GM12878 (cell line): ENCODE results near the gene TSPAN16.

Experiments
- CHD4 ChIP-seq: fragments of 200-600 bp; sonication (generic); IDR thresholded peaks from 2 replicates; pipeline ENCODE4 v1.6.1; 2016; ENCODE audit warnings: mild to moderate bottlenecking
- EED ChIP-seq: sonication (generic); IDR thresholded peaks from 2 replicates; pipeline ENCODE4 v1.6.1; 2016; ENCODE audit warnings: antibody characterized with exemption, low read depth
- ESRRA ChIP-seq: IDR thresholded peaks from 2 replicates; pipeline ENCODE4 v1.6.1; 2012; ENCODE audit warnings: mild to moderate bottlenecking, low read length, improper control_type of control experiment
- EZH2 ChIP-seq: IDR thresholded peaks from 2 replicates; pipeline ENCODE4 v1.6.1; 2012; ENCODE audit warnings: low read depth, mild to moderate bottlenecking, control low read depth, inconsistent platforms, low read length, borderline replicate concordance; ENCODE audit not compliant: control insufficient read depth
- FOXM1 ChIP-seq: IDR thresholded peaks from 2 replicates; pipeline ENCODE4 v1.6.1; 2012; ENCODE audit warnings: low read depth, mild to moderate bottlenecking, inconsistent platforms, low read length, moderate library complexity
- POLR2A ChIP-seq: IDR thresholded peaks from 2 replicates; pipeline ENCODE4 v1.6.1; 2011; ENCODE audit warnings: low read depth, mild to moderate bottlenecking, low read length
- POLR2AphosphoS5 ChIP-seq: IDR thresholded peaks from 2 replicates; pipeline ENCODE4 v1.6.1; 2011; ENCODE audit warnings: mild to moderate bottlenecking, low read length, inconsistent platforms
- SMC3 ChIP-seq: IDR thresholded peaks from 2 replicates; pipeline ENCODE4 v1.6.1; 2011; ENCODE audit warnings: low read length, improper control_type of control experiment, borderline replicate concordance
- TF ChIP-seq, protein P1 (sequence below), 3 experiments: IDR thresholded peaks in 2 of 3; conservative IDR thresholded peaks in 1 of 3; 2 replicates each; pipeline ENCODE4 v1.5.1; 2011; ENCODE audit warnings: low read depth in 3 of 3, low read length in 3 of 3, mild to moderate bottlenecking in 3 of 3, control low read depth in 2 of 3, moderate library complexity in 2 of 3, inconsistent platforms in 1 of 3, mixed read lengths in 1 of 3; ENCODE audit not compliant: control insufficient read depth in 2 of 3, insufficient read depth in 1 of 3; ENCODE audit errors: extremely low read depth in 1 of 3
- TF ChIP-seq, protein P2 (sequence below): IDR thresholded peaks from 2 replicates; pipeline ENCODE4 v1.6.1; 2011; ENCODE audit warnings: low read depth, mild to moderate bottlenecking, low read length, moderate library complexity, borderline replicate concordance; ENCODE audit errors: extremely low read depth
- TF ChIP-seq, protein P3 (sequence below): fragments of 450-650 bp; IDR thresholded peaks from 2 replicates; pipeline ENCODE4 v1.6.1; 2018; ENCODE audit warnings: mild to moderate bottlenecking, low read depth, moderate library complexity; ENCODE audit not compliant: partially characterized antibody

DNA sequence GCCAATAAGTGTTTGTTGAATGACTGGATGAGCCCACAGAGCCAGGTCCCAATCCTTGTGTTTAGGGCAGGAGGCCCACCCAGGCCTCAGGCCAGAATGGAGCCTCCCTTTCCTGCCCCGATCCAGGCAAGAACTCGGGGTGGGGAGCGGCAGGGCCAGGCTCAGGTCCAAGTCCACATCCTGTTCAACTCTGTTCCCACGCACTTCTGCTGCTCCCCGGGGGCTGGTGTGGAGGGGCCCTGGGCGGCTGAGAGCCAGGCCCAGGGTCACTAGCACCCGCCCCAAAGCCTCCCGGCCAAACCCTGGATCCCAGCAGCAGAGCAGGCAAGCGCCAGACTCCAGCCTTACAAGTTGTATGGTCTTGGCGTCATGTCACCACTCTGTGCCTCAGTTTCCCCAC is 48.6 kb upstream of the TSPAN16 start:
- TF ChIP-seq, protein P1, sequence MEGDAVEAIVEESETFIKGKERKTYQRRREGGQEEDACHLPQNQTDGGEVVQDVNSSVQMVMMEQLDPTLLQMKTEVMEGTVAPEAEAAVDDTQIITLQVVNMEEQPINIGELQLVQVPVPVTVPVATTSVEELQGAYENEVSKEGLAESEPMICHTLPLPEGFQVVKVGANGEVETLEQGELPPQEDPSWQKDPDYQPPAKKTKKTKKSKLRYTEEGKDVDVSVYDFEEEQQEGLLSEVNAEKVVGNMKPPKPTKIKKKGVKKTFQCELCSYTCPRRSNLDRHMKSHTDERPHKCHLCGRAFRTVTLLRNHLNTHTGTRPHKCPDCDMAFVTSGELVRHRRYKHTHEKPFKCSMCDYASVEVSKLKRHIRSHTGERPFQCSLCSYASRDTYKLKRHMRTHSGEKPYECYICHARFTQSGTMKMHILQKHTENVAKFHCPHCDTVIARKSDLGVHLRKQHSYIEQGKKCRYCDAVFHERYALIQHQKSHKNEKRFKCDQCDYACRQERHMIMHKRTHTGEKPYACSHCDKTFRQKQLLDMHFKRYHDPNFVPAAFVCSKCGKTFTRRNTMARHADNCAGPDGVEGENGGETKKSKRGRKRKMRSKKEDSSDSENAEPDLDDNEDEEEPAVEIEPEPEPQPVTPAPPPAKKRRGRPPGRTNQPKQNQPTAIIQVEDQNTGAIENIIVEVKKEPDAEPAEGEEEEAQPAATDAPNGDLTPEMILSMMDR (IDR thresholded peaks at IDR 0.05 in 2 of 3, conservative IDR thresholded peaks at IDR 0.05 in 1 of 3; ENCODE audit: control insufficient read depth in 2 of 3, extremely low read depth in 1 of 3, insufficient read depth in 1 of 3, low read depth in 3 of 3, low read length in 3 of 3), result no peak
- TF ChIP-seq, protein P2, sequence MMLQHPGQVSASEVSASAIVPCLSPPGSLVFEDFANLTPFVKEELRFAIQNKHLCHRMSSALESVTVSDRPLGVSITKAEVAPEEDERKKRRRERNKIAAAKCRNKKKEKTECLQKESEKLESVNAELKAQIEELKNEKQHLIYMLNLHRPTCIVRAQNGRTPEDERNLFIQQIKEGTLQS, result no peak
- TF ChIP-seq EZH2 (no peak), FOXM1 (no peak), POLR2AphosphoS5 (no peak), EED (no peak), POLR2A (no peak), ESRRA (no peak), SMC3 (no peak), CHD4 (no peak)
- TF ChIP-seq, protein P3, sequence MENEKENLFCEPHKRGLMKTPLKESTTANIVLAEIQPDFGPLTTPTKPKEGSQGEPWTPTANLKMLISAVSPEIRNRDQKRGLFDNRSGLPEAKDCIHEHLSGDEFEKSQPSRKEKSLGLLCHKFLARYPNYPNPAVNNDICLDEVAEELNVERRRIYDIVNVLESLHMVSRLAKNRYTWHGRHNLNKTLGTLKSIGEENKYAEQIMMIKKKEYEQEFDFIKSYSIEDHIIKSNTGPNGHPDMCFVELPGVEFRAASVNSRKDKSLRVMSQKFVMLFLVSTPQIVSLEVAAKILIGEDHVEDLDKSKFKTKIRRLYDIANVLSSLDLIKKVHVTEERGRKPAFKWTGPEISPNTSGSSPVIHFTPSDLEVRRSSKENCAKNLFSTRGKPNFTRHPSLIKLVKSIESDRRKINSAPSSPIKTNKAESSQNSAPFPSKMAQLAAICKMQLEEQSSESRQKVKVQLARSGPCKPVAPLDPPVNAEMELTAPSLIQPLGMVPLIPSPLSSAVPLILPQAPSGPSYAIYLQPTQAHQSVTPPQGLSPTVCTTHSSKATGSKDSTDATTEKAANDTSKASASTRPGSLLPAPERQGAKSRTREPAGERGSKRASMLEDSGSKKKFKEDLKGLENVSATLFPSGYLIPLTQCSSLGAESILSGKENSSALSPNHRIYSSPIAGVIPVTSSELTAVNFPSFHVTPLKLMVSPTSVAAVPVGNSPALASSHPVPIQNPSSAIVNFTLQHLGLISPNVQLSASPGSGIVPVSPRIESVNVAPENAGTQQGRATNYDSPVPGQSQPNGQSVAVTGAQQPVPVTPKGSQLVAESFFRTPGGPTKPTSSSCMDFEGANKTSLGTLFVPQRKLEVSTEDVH, result no peak
